Fibroblast of villous mesenchyme (primary cell): ENCODE measurements around the gene AGR3. TPM values are rescaled to one million over a fixed set of nuclear protein-coding genes. Genes with fewer than 3 reads are reported as not detected.

Experiments
- DNase-seq: peaks from one replicate; pipeline ENCODE4 v3.0.0-alpha.2; 2010; ENCODE audit warnings: low read depth
- H3K4me3 ChIP-seq: 2 replicates; pipeline ENCODE4 v1.5.1; 2011; ENCODE audit warnings: low read depth, mild to moderate bottlenecking, low read length
- small RNA-seq: library from RNA; depleted of rRNA; stranded (forward); fragments of <200 nt; gene quantifications from one replicate; pipeline ENCODE3, GENCODE V24; 2012
- total RNA-seq: library from RNA; depleted of rRNA; stranded (reverse); fragments of >200 nt; gene quantifications from 2 replicates; pipeline ENCODE4 v1.2.3, GENCODE V29; 2012
- TF ChIP-seq, protein P1 (sequence below): IDR thresholded peaks from 2 replicates; pipeline ENCODE4 v1.5.1; 2012; ENCODE audit warnings: low read depth, mild to moderate bottlenecking, low read length; ENCODE audit not compliant: insufficient read depth

Gene AGR3
- total RNA-seq, 1 donor = not detected

DNA sequence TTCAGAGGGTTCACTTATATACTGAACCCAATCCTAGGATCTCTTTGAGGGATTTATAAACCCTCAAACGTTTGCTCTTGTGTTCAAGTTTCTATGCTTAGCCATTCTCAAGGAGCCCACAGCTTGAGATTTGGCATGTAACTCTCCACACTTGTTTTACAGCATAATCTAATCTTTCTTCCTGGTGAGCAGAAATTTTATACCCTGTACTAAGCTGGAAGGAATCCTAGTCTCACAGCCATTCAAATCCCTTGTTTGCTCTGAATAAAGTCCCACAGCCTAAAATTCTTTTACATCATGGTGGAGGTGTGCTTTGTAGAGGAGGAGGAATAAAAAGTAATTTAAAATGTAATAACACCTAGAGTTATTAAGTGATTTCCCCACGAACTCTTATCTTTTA is 71.7 kb downstream of the AGR3 start:
- no peak for DNase-seq
- TF ChIP-seq, protein P1, sequence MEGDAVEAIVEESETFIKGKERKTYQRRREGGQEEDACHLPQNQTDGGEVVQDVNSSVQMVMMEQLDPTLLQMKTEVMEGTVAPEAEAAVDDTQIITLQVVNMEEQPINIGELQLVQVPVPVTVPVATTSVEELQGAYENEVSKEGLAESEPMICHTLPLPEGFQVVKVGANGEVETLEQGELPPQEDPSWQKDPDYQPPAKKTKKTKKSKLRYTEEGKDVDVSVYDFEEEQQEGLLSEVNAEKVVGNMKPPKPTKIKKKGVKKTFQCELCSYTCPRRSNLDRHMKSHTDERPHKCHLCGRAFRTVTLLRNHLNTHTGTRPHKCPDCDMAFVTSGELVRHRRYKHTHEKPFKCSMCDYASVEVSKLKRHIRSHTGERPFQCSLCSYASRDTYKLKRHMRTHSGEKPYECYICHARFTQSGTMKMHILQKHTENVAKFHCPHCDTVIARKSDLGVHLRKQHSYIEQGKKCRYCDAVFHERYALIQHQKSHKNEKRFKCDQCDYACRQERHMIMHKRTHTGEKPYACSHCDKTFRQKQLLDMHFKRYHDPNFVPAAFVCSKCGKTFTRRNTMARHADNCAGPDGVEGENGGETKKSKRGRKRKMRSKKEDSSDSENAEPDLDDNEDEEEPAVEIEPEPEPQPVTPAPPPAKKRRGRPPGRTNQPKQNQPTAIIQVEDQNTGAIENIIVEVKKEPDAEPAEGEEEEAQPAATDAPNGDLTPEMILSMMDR = no peak
- H3K4me3 ChIP-seq = no peak overlapping the region

Small RNA genes within 50 kb of the gene (small RNA-seq; reads per million reads assigned to genes)
- not detected for gene AC098592.2

Other genes starting within 250 kb of the AGR3 start
- gene ANKMY2, start 236.2 kb downstream of the AGR3 start, total RNA-seq = 23.2 and 28.5 TPM in 2 replicates
- 48.0 and 53.5 TPM in 2 replicates for gene BZW2, start 235.8 kb downstream of the AGR3 start, total RNA-seq
- gene TSPAN13, start 128.2 kb downstream of the AGR3 start, total RNA-seq = 8.7 and 10.8 TPM in 2 replicates
- not detected in 2 replicates for gene AGR2, start 77.0 kb downstream of the AGR3 start, total RNA-seq